LNCAP (cell line): Measurements from ENCODE around the gene SERAC1.

Experiments used
- CTCF ChIP-seq: fragments of 450-650 bp; IDR thresholded peaks from 2 replicates; pipeline ENCODE4 v1.5.1; 2017; ENCODE audit warnings: mild to moderate bottlenecking

Gene SERAC1

GRCh38 chr6:158194487-158195280 is 26.6 kb upstream of the SERAC1 start:
- no peak for TF ChIP-seq CTCF

GRCh38 chr6:158191761-158192160 is 23.7 kb upstream of the SERAC1 start:
- TF ChIP-seq CTCF, result no peak

- TF ChIP-seq CTCF, result no peak
Observed at GRCh38 chr6:158191032-158191431, 23.0 kb upstream of the SERAC1 start.

GRCh38 chr6:158188591-158188990 is 20.5 kb upstream of the SERAC1 start:
- TF ChIP-seq CTCF, result no peak

GRCh38 chr6:158185729-158186456 is 17.8 kb upstream of the SERAC1 start:
- no peak for TF ChIP-seq CTCF

- no peak for TF ChIP-seq CTCF
Observed at GRCh38 chr6:158184608-158185007, 16.5 kb upstream of the SERAC1 start.

- TF ChIP-seq CTCF, result no peak
Observed at GRCh38 chr6:158175111-158175510, 7.0 kb upstream of the SERAC1 start.
